ENCODE data around the gene METTL16. TPM values are rescaled to one million over a fixed set of nuclear protein-coding genes. Genes with fewer than 3 reads are reported as not detected.
A peak's percentile ranks its signal among the peaks of the same experiment; 100 is the strongest.
"Not testable (repeated sequence)": the region's sequence is repeated elsewhere in the genome, so short reads cannot be mapped to it uniquely, and the experiment has no call there.

METTL16 gene
- total RNA-seq, 6 donors from 2014 or later: 20.3 to 37.2 (median 30.6) TPM

- ATAC-seq (ENCODE audit: low FRiP score in 2 of 2): no peak
- H3K4me1 ChIP-seq: peaks cover 29 to 43% (median 32%) of the 10 kb centered on the region in 4 donors
- TF ChIP-seq EP300 (IDR thresholded peaks at IDR 0.05): no peak
- no peak for TF ChIP-seq POLR2AphosphoS5 (IDR thresholded peaks at IDR 0.05)
- no peak for TF ChIP-seq POLR2A (IDR thresholded peaks at IDR 0.05)
- no peak for TF ChIP-seq CTCF (IDR thresholded peaks at IDR 0.05)
- H3K27ac ChIP-seq: no peak overlapping the region
- WGBS, 2 donors: 84 to 89% methylated on average over 5 of the region's 6 CpGs
- H3K36me3 ChIP-seq: no peaks in the 10 kb centered on the region
- H3K9me3 ChIP-seq: no peaks in the 10 kb centered on the region
- no peaks in the 10 kb centered on the region for H3K27me3 ChIP-seq
- H3K4me3 ChIP-seq: no peak overlapping the region
- no peak for DNase-seq
Observed at GRCh38 chr17:2487306-2487705, 24.4 kb downstream of the METTL16 start.

- 89 to 100% methylated on average over 4 of the region's 4 CpGs for WGBS, 2 donors
- DNase-seq: not testable (repeated sequence)
- H3K4me1 ChIP-seq: peaks cover 29 to 45% (median 34%) of the 10 kb centered on the region in 4 donors
Observed at GRCh38 chr17:2486709-2487108, 25.0 kb downstream of the METTL16 start.

GRCh38 chr17:2485970-2486369 lies 25.7 kb downstream of the METTL16 start:
- TF ChIP-seq EP300 (IDR thresholded peaks at IDR 0.05) (no peak), CTCF (IDR thresholded peaks at IDR 0.05) (no peak), POLR2A (IDR thresholded peaks at IDR 0.05) (no peak), POLR2AphosphoS5 (IDR thresholded peaks at IDR 0.05) (no peak)
- Histone ChIP-seq H3K9me3 (no peaks in the 10 kb centered on the region), H3K4me3 (peak overlapping the region in 3 of 4 donors; percentile 9 to 36 (median 32)), H3K36me3 (no peaks in the 10 kb centered on the region), H3K27me3 (no peaks in the 10 kb centered on the region), H3K27ac (peak overlapping the region in 3 of 4 donors; percentile 37 to 55 (median 39)), H3K4me1 (peaks cover 23 to 40% (median 34%) of the 10 kb centered on the region in 4 donors)
- WGBS, 2 donors: 50 to 60% methylated on average over 10 of the region's 10 CpGs
- no peak for ATAC-seq (ENCODE audit: low FRiP score in 2 of 2)
- no peak for DNase-seq

More at GRCh38 chr17:2486709-2487108, 25.0 kb downstream of the METTL16 start:
- not testable (repeated sequence) for H3K27me3 ChIP-seq; H3K4me3 ChIP-seq; ATAC-seq (ENCODE audit: low FRiP score in 2 of 2); H3K36me3 ChIP-seq; H3K9me3 ChIP-seq
- H3K27ac ChIP-seq: peak overlapping the region in 2 of 4 donors; percentile 5 to 37

GRCh38 chr17:2485543-2485942 lies 26.1 kb downstream of the METTL16 start:
- ATAC-seq (ENCODE audit: low FRiP score in 2 of 2): peak in 1 of 2 donors; percentile 57
- Histone ChIP-seq H3K27ac (peak overlapping the region in 3 of 4 donors; percentile 37 to 55 (median 39)), H3K27me3 (no peaks in the 10 kb centered on the region), H3K4me1 (peaks cover 19 to 37% (median 32%) of the 10 kb centered on the region in 4 donors), H3K36me3 (no peaks in the 10 kb centered on the region), H3K9me3 (no peaks in the 10 kb centered on the region), H3K4me3 (peak overlapping the region in 3 of 4 donors; percentile 9 to 36 (median 32))
- 43 to 73% methylated on average over 5 of the region's 5 CpGs for WGBS, 2 donors
- peak in 1 of 2 donors; percentile 25 for DNase-seq
- TF ChIP-seq EP300 (IDR thresholded peaks at IDR 0.05) (peak in 1 of 4 donors; percentile 8), CTCF (IDR thresholded peaks at IDR 0.05) (no peak)

GRCh38 chr17:2484876-2485275 lies 26.8 kb downstream of the METTL16 start:
- DNase-seq (no peak), ATAC-seq (ENCODE audit: low FRiP score in 2 of 2) (no peak)
- Histone ChIP-seq H3K4me1 (peaks cover 16 to 37% (median 32%) of the 10 kb centered on the region in 4 donors), H3K9me3 (no peaks in the 10 kb centered on the region), H3K4me3 (no peak overlapping the region), H3K36me3 (no peaks in the 10 kb centered on the region), H3K27me3 (no peaks in the 10 kb centered on the region), H3K27ac (no peak overlapping the region)
- WGBS, 2 donors: 91 to 95% methylated on average over 8 of the region's 8 CpGs
- no peak for TF ChIP-seq POLR2A (IDR thresholded peaks at IDR 0.05)
- no peak for TF ChIP-seq EP300 (IDR thresholded peaks at IDR 0.05)
- no peak for TF ChIP-seq CTCF (IDR thresholded peaks at IDR 0.05)
- TF ChIP-seq POLR2AphosphoS5 (IDR thresholded peaks at IDR 0.05): no peak
